ENCODE measurements around the gene FBXL16.
A peak's percentile ranks its signal among the peaks of the same experiment; 100 is the strongest.

Gene FBXL16

GRCh38 chr16:695355-696089 is 10.1 kb downstream of the FBXL16 start:
- peak overlapping the region; percentile 39 for H2BK5ac ChIP-seq (ENCODE audit: low read length)
- no peak for DNase-seq (ENCODE audit: low spot score)
- H3K4me2 ChIP-seq (ENCODE audit: insufficient read depth, low read length, poor library complexity, severe bottlenecking): no peak overlapping the region
- H3K4me3 ChIP-seq (ENCODE audit: low read length in 2 of 2): peak overlapping the region in 1 of 2 donors; percentile 53
- peak overlapping the region; percentile 93 for H3K23ac ChIP-seq (ENCODE audit: low read depth, low read length, poor library complexity)
- no peaks in the 10 kb centered on the region for H3K36me3 ChIP-seq (replicated peaks in 1 of 2; ENCODE audit: control insufficient read depth in 2 of 2, insufficient read depth in 2 of 2, low read length in 2 of 2)
- peaks cover 14 to 78% (median 28%) of the 10 kb centered on the region in 3 experiments for H3K27me3 ChIP-seq (ENCODE audit: control insufficient read depth in 3 of 3, insufficient read depth in 3 of 3, low read depth in 1 of 3, low read length in 3 of 3)
- H4K91ac ChIP-seq (ENCODE audit: low read depth, low read length, poor library complexity): no peak overlapping the region
- peak overlapping the region; percentile 77 for H3K9ac ChIP-seq (ENCODE audit: low read depth, low read length, poor library complexity)
- H2AFZ ChIP-seq (ENCODE audit: low read length): no peak overlapping the region
- peaks cover 3% of the 10 kb centered on the region for H3K79me1 ChIP-seq (ENCODE audit: low read depth, low read length)
- peak overlapping the region; percentile 3 for H2BK120ac ChIP-seq (ENCODE audit: low read depth, low read length)
- no CpG with 5 or more reads among the region's 71 CpGs for WGBS, 2 donors (ENCODE audit: extremely low coverage in 2 of 2, insufficient read length in 2 of 2, insufficient replicate concordance in 1 of 2)
- H2AK5ac ChIP-seq (ENCODE audit: low read depth, low read length): peak overlapping the region; percentile 94
- H3K27ac ChIP-seq (replicated peaks; ENCODE audit: low read length): no peak overlapping the region
- H3K4me1 ChIP-seq (ENCODE audit: control insufficient read depth in 2 of 2, insufficient read depth in 1 of 2, low read depth in 1 of 2, low read length in 2 of 2): peaks cover 0 to 7% of the 10 kb centered on the region in 2 donors
- H3K9me3 ChIP-seq (replicated peaks in 1 of 2; ENCODE audit: control insufficient read depth in 2 of 2, insufficient read depth in 1 of 2, low read depth in 1 of 2, low read length in 2 of 2): peaks cover 0 to 6% of the 10 kb centered on the region in 2 donors
- H2BK15ac ChIP-seq (ENCODE audit: low read length): peak overlapping the region; percentile 38
- peak overlapping the region; percentile 100 for H3K14ac ChIP-seq (ENCODE audit: low read length)
- H3K18ac ChIP-seq (ENCODE audit: low read length): peak overlapping the region; percentile 52
- no peak overlapping the region for H3K4ac ChIP-seq (ENCODE audit: low read length)
- no peak overlapping the region for H2BK12ac ChIP-seq (ENCODE audit: low read length)
- no peak overlapping the region for H4K8ac ChIP-seq (ENCODE audit: low read depth, low read length)

GRCh38 chr16:694863-695354 is 10.7 kb downstream of the FBXL16 start:
- H3K36me3 ChIP-seq (replicated peaks in 1 of 2; ENCODE audit: control insufficient read depth in 2 of 2, insufficient read depth in 2 of 2, low read length in 2 of 2): no peaks in the 10 kb centered on the region
- no peak overlapping the region for H3K14ac ChIP-seq (ENCODE audit: low read length)
- H3K9ac ChIP-seq (ENCODE audit: low read depth, low read length, poor library complexity): no peak overlapping the region
- peaks cover 0 to 7% of the 10 kb centered on the region in 2 donors for H3K4me1 ChIP-seq (ENCODE audit: control insufficient read depth in 2 of 2, insufficient read depth in 1 of 2, low read depth in 1 of 2, low read length in 2 of 2)
- H2BK12ac ChIP-seq (ENCODE audit: low read length): no peak overlapping the region
- peaks cover 10 to 72% (median 28%) of the 10 kb centered on the region in 3 experiments for H3K27me3 ChIP-seq (ENCODE audit: control insufficient read depth in 3 of 3, insufficient read depth in 3 of 3, low read depth in 1 of 3, low read length in 3 of 3)
- no peak overlapping the region for H3K4me3 ChIP-seq (ENCODE audit: low read length in 2 of 2)
- no CpG with 5 or more reads among the region's 37 CpGs for WGBS, 2 donors (ENCODE audit: extremely low coverage in 2 of 2, insufficient read length in 2 of 2, insufficient replicate concordance in 1 of 2)
- no peak overlapping the region for H4K91ac ChIP-seq (ENCODE audit: low read depth, low read length, poor library complexity)
- no peak overlapping the region for H2BK15ac ChIP-seq (ENCODE audit: low read length)
- no peak overlapping the region for H3K18ac ChIP-seq (ENCODE audit: low read length)
- peaks cover 0 to 6% of the 10 kb centered on the region in 2 donors for H3K9me3 ChIP-seq (replicated peaks in 1 of 2; ENCODE audit: control insufficient read depth in 2 of 2, insufficient read depth in 1 of 2, low read depth in 1 of 2, low read length in 2 of 2)
- peaks cover 3% of the 10 kb centered on the region for H3K79me1 ChIP-seq (ENCODE audit: low read depth, low read length)
- H2BK120ac ChIP-seq (ENCODE audit: low read depth, low read length): peak overlapping the region; percentile 3
- peak overlapping the region; percentile 43 for H3K4me2 ChIP-seq (ENCODE audit: insufficient read depth, low read length, poor library complexity, severe bottlenecking)
- no peak overlapping the region for H4K8ac ChIP-seq (ENCODE audit: low read depth, low read length)
- H2BK5ac ChIP-seq (ENCODE audit: low read length): no peak overlapping the region
- H3K23ac ChIP-seq (ENCODE audit: low read depth, low read length, poor library complexity): peak overlapping the region; percentile 22
- no peak for DNase-seq (ENCODE audit: low spot score)
- H2AK5ac ChIP-seq (ENCODE audit: low read depth, low read length): peak overlapping the region; percentile 68
- no peak overlapping the region for H3K27ac ChIP-seq (replicated peaks; ENCODE audit: low read length)
- no peak overlapping the region for H2AFZ ChIP-seq (ENCODE audit: low read length)
- no peak overlapping the region for H3K4ac ChIP-seq (ENCODE audit: low read length)

GRCh38 chr16:694187-694862 is 11.3 kb downstream of the FBXL16 start:
- Histone ChIP-seq H3K18ac (ENCODE audit: low read length) (peak overlapping the region; percentile 38), H2BK12ac (ENCODE audit: low read length) (no peak overlapping the region), H3K4me3 (ENCODE audit: low read length in 2 of 2) (peak overlapping the region in 1 of 2 donors; percentile 66), H3K14ac (ENCODE audit: low read length) (peak overlapping the region; percentile 6), H2BK120ac (ENCODE audit: low read depth, low read length) (no peak overlapping the region), H3K4me2 (ENCODE audit: insufficient read depth, low read length, poor library complexity, severe bottlenecking) (peak overlapping the region; percentile 57), H4K91ac (ENCODE audit: low read depth, low read length, poor library complexity) (no peak overlapping the region), H3K9ac (ENCODE audit: low read depth, low read length, poor library complexity) (no peak overlapping the region), H3K4ac (ENCODE audit: low read length) (no peak overlapping the region), H3K27ac (replicated peaks; ENCODE audit: low read length) (no peak overlapping the region), H3K9me3 (replicated peaks in 1 of 2; ENCODE audit: control insufficient read depth in 2 of 2, insufficient read depth in 1 of 2, low read depth in 1 of 2, low read length in 2 of 2) (peaks cover 0 to 6% of the 10 kb centered on the region in 2 donors), H2AFZ (ENCODE audit: low read length) (no peak overlapping the region), H3K36me3 (replicated peaks in 1 of 2; ENCODE audit: control insufficient read depth in 2 of 2, insufficient read depth in 2 of 2, low read length in 2 of 2) (no peaks in the 10 kb centered on the region), H3K79me1 (ENCODE audit: low read depth, low read length) (peaks cover 7% of the 10 kb centered on the region), H2BK5ac (ENCODE audit: low read length) (peak overlapping the region; percentile 3), H3K27me3 (ENCODE audit: control insufficient read depth in 3 of 3, insufficient read depth in 3 of 3, low read depth in 1 of 3, low read length in 3 of 3) (peaks cover 10 to 67% (median 28%) of the 10 kb centered on the region in 3 experiments), H3K4me1 (ENCODE audit: control insufficient read depth in 2 of 2, insufficient read depth in 1 of 2, low read depth in 1 of 2, low read length in 2 of 2) (peaks cover 3 to 12% of the 10 kb centered on the region in 2 donors), H2BK15ac (ENCODE audit: low read length) (no peak overlapping the region), H4K8ac (ENCODE audit: low read depth, low read length) (no peak overlapping the region), H2AK5ac (ENCODE audit: low read depth, low read length) (no peak overlapping the region), H3K23ac (ENCODE audit: low read depth, low read length, poor library complexity) (peak overlapping the region; percentile 22)
- no peak for DNase-seq (ENCODE audit: low spot score)
- no CpG with 5 or more reads among the region's 64 CpGs for WGBS, 2 donors (ENCODE audit: extremely low coverage in 2 of 2, insufficient read length in 2 of 2, insufficient replicate concordance in 1 of 2)

- Histone ChIP-seq H3K27me3 (ENCODE audit: control insufficient read depth in 3 of 3, insufficient read depth in 3 of 3, low read depth in 1 of 3, low read length in 3 of 3) (peaks cover 10 to 62% (median 28%) of the 10 kb centered on the region in 3 experiments), H3K4ac (ENCODE audit: low read length) (no peak overlapping the region), H3K4me1 (ENCODE audit: control insufficient read depth in 2 of 2, insufficient read depth in 1 of 2, low read depth in 1 of 2, low read length in 2 of 2) (peaks cover 4 to 13% of the 10 kb centered on the region in 2 donors), H3K23ac (ENCODE audit: low read depth, low read length, poor library complexity) (no peak overlapping the region), H3K27ac (replicated peaks; ENCODE audit: low read length) (no peak overlapping the region), H3K9ac (ENCODE audit: low read depth, low read length, poor library complexity) (peak overlapping the region; percentile 60), H3K4me2 (ENCODE audit: insufficient read depth, low read length, poor library complexity, severe bottlenecking) (peak overlapping the region; percentile 57), H3K18ac (ENCODE audit: low read length) (peak overlapping the region; percentile 76), H2AFZ (ENCODE audit: low read length) (no peak overlapping the region), H2AK5ac (ENCODE audit: low read depth, low read length) (no peak overlapping the region), H2BK15ac (ENCODE audit: low read length) (peak overlapping the region; percentile 87), H2BK5ac (ENCODE audit: low read length) (peak overlapping the region; percentile 3), H2BK120ac (ENCODE audit: low read depth, low read length) (no peak overlapping the region), H3K4me3 (ENCODE audit: low read length in 2 of 2) (peak overlapping the region in 1 of 2 donors; percentile 51), H4K8ac (ENCODE audit: low read depth, low read length) (no peak overlapping the region), H3K36me3 (replicated peaks in 1 of 2; ENCODE audit: control insufficient read depth in 2 of 2, insufficient read depth in 2 of 2, low read length in 2 of 2) (no peaks in the 10 kb centered on the region), H3K9me3 (replicated peaks in 1 of 2; ENCODE audit: control insufficient read depth in 2 of 2, insufficient read depth in 1 of 2, low read depth in 1 of 2, low read length in 2 of 2) (peaks cover 0 to 6% of the 10 kb centered on the region in 2 donors), H4K91ac (ENCODE audit: low read depth, low read length, poor library complexity) (no peak overlapping the region), H2BK12ac (ENCODE audit: low read length) (no peak overlapping the region), H3K79me1 (ENCODE audit: low read depth, low read length) (peaks cover 9% of the 10 kb centered on the region), H3K14ac (ENCODE audit: low read length) (no peak overlapping the region)
- no CpG with 5 or more reads among the region's 37 CpGs for WGBS, 2 donors (ENCODE audit: extremely low coverage in 2 of 2, insufficient read length in 2 of 2, insufficient replicate concordance in 1 of 2)
- no peak for DNase-seq (ENCODE audit: low spot score)
These were observed 11.8 kb downstream of the FBXL16 start for GRCh38 chr16:693766-694165.
